Gastroesophageal sphincter (tissue), 3 donors: ENCODE data around the gene MS4A10.

Experiments
- CTCF ChIP-seq, 4 experiments: fragments of 200-600 bp in 2 of 4; fragments of 450-650 bp in 2 of 4; sonication (generic) in 1 of 4; IDR thresholded peaks; one replicate each; pipeline ENCODE4 v1.5.1; 2017 to 2019; ENCODE audit warnings: antibody characterized with exemption in 4 of 4, mild to moderate bottlenecking in 2 of 4, moderate library complexity in 2 of 4
- POLR2A ChIP-seq, 2 donors: fragments of 450-650 bp; IDR thresholded peaks; one replicate each; pipeline ENCODE4 v1.6.1; 2017; ENCODE audit warnings: antibody characterized with exemption in 2 of 2, mild to moderate bottlenecking in 2 of 2, moderate library complexity in 1 of 2

- TF ChIP-seq CTCF (IDR thresholded peaks at IDR 0.05) = peak in 1 of 4 experiments; percentile 2
- TF ChIP-seq POLR2A (IDR thresholded peaks at IDR 0.05) = peak in 1 of 2 donors; percentile 25
These were observed 56.9 kb downstream of the MS4A10 start, which contains the start of gene CCDC86 for GRCh38 chr11:60841797-60842667.
